GM18505 (cell line): Measurements from ENCODE around the gene SMYD3.

Source experiments
- ATAC-seq: cut with Tn5 transposase; IDR thresholded peaks from one replicate; pipeline ENCODE4 v1.9.1; 2021; ENCODE audit not compliant: unreplicated experiment
- POLR2A ChIP-seq: IDR thresholded peaks from 4 replicates; pipeline ENCODE4 v1.6.1; 2011; ENCODE audit warnings: borderline replicate concordance; ENCODE audit not compliant: insufficient read depth, insufficient read length; ENCODE audit errors: extremely low read depth

SMYD3 gene

DNA sequence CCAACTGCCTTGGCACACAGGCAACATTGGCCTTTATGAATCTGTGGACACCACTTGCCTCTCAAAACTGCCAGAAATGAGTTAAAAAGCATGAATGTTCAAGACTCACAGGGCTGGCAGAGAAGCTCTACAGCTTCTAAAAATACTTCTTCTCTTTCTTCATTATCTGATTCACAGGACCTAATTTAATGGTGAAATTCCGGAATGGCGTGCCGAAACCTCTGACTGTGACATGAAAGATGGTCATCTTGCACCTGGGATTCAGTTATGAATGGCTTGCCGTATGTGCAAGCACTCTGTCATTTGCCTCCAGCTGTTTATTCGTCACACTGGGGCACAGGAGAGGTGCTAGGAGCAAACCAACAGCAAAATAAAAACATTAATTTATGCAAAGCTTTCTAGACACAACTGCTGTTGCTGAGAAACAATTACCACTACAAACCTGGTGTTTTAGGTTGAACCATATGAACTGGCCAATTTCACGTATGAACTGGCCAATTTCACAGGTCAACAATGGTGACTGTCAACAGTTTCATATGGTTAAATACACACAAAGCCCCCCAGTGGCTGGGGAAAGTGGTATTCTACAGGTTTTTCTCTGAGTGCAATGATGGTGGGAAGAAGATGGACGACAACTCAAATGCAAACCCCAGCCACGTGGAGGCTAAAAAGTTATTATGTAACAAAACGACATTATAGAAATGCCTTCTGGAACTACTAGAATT is 704.0 kb downstream of the SMYD3 start:
- ATAC-seq: no peak
- no peak for TF ChIP-seq POLR2A

GRCh38 chr1:245800901-245801605 is 706.0 kb downstream of the SMYD3 start:
- no peak for ATAC-seq

DNA sequence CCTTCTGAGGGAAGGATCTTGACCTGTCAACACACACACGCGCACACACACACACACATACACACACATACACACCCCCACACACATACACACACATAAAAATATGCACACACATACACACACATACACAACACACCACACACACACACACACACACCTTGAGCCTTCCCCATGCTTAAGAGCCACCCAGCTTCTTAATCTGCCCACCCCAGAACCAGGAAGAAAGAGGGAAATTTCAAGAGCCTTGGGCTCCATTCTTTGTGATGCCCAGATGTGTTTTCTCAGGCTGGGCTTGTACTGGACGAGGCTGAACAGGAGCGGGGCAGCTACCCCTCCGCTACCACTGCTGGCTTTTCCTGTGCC is 708.7 kb downstream of the SMYD3 start:
- ATAC-seq: no peak
- no peak for TF ChIP-seq POLR2A

More at GRCh38 chr1:245800901-245801605, 706.0 kb downstream of the SMYD3 start:
- TF ChIP-seq POLR2A: no peak

DNA sequence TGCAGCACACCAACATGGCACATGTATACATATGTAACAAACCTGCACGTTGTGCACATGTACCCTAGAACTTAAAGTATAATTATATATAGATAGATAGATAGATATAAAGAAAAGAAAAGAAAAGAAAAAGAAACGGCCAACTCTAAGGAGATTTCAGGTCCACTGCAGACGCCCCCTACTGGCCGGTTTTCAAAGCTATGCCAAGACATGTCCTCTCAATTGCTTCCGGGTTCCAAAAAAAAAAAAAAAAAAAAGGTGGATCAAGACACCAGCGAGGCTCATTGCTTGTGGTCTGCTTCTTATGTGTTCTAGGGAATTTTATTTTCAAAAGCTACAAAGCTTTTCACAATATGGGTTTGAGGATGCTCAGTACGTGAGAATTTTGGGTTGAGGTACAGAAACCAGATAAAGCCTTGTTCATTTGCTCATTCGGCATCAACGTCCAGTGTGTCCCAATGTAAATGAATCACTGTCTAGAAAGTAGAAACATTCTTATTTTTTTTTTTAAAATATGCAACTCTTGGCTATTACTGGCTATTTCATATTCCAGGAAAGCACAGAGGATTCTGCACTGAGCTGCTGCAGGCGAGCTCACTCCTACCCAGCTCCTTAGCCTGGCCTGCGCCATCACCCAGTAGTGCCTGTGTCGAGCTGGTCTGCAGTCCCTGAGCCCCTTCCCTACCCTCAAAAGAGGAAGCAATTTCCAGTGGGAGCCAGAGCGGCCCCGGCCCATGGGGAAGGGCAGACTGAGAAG is 709.3 kb downstream of the SMYD3 start:
- no peak for ATAC-seq

DNA sequence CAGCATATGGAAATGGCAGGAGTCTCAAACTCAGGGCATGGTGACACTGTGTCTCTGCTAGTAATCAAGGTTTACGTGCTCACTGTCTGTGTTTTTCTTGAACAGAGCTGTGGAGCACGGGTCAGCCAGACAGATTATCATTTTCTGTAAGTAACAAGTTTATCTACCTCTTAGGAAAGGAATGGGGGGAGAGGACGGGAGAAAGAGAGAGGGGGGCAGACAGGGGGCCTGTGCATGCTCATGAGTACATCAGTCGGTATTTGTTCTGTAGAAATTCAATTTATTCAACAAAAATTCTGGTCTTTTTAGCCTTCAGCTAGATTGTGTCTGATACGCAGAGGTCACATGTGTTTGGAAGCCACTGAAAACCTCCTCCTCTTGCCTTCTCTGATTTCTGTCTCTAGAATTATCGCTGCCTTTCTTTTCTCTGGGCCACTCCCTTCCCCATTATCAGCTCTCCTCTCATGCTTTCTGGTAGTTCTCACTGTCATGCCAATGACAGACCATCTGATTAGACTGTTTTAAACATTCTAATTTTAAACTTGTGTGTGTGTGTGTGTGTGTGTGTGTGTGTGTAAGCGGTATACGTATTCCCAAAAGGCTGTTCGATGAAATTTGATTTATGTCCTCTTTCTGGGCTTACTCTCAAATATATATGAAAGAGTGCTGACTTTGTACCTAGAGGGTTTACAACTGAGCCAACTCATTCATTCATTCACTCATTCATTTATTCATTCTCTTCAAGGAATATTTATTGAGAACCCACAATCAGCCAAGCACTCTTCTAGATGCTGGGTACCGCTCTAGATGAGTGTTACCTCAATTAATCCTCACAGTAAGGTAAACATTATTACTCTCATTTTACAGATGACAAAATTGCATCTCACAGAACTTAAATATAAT is 715.4 kb downstream of the SMYD3 start:
- no peak for TF ChIP-seq POLR2A
- ATAC-seq: no peak

More for the DNA sequence above, 709.3 kb downstream of the SMYD3 start:
- no peak for TF ChIP-seq POLR2A

- no peak for TF ChIP-seq POLR2A
- no peak for ATAC-seq
These were observed 716.6 kb downstream of the SMYD3 start for GRCh38 chr1:245790441-245790840.

- ATAC-seq: no peak
- TF ChIP-seq POLR2A: no peak
These were observed 718.2 kb downstream of the SMYD3 start for GRCh38 chr1:245788886-245789285.

DNA sequence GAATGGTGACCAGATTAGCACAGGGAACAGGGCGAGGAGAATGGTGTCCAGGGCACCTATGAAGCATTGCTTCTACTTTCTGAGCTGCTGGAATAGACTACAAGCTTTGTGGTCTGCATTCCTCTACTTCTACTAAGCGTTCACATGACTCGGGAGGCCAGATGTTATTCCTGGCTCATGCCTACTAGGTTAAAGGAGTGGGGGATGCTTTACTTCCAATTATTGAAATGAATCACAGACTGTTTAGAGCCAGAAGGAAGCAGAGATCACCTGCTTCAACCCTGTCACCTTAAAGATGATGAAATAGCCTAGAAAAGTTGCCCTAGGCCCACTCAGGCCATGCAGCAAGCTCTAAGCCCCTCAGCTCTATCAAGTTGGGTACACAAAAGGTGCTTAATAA is 718.8 kb downstream of the SMYD3 start:
- TF ChIP-seq POLR2A: no peak

DNA sequence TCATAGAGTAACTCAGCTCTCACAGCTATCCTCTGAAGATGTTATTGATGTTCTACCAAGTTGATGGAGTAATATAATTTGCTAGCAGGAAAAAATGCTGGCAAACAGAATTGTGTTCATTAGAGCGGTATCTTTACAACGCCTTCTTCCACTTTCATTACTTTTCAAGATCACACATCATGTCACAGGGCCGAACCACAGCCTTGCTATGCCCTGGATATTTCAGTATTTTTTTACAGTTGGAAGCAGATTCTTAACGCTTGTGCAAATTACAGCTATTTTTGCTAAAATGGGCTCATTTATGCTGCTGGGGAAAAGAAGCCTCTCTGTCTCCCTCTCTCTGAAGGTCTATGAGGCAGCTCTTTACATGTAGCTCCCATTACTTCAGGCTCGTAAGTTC is 720.1 kb downstream of the SMYD3 start:
- TF ChIP-seq POLR2A: no peak
- ATAC-seq: no peak

More for the DNA sequence above, 718.8 kb downstream of the SMYD3 start:
- no peak for ATAC-seq

DNA sequence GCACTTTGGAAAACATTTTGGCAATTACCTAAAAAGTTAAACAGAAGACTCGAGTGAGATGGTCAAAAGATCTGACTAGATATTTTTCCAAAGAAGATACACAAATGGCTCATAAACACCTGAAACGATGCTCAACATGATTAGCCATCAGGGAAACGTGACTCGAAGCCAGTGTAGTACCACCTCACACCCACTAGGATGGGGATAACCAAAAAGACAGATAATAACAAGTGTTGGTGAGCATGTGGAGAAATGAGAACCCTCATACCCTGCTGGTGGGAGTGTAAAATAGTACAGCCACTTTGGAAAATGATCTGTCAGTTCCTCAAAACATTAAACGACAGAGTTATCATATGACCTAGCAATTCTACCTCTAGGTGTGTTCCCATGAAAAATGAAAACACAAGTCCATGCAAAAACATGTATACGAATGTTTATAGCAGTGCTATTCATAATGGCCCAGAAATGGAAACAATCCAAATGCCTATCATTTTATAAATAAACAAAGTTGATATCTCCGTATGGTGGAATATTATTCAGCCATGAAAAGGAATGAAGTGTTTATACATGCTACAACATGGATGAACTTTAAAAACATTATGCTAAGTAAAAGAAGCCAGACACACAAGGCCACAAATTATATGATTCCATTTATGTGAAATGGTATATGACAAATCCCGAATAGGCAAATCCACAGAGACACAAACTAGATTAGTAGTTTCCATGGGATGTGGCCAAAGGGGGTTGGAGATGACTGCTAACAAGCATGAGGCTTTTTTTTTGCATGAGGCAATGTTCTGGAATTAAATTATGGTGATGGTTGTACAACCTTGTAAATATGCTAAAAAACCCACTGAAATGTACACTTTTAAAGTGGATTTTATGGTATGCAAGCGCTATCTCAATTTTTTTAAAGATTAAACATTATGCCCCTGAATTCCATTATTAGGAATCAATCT is 727.0 kb downstream of the SMYD3 start:
- no peak for TF ChIP-seq POLR2A
- no peak for ATAC-seq

GRCh38 chr1:245777752-245778151 is 729.3 kb downstream of the SMYD3 start:
- no peak for ATAC-seq
- TF ChIP-seq POLR2A: no peak
